Osteocyte (in vitro differentiated cells): ENCODE results near the gene PTTG2. TPM values are rescaled to one million over a fixed set of nuclear protein-coding genes. Genes with fewer than 3 reads are reported as not detected.
"Not testable (repeated sequence)": the region's sequence is repeated elsewhere in the genome, so short reads cannot be mapped to it uniquely, and the experiment has no call there.

Experiments
- DNase-seq: peaks from one replicate; pipeline ENCODE4 v3.0.0; 2021; ENCODE audit warnings: mixed read lengths; ENCODE audit not compliant: unreplicated experiment; ENCODE audit errors: extremely low spot score
- H3K27ac Mint-ChIP-seq: one replicate; pipeline ENCODE4 v1.8.0; 2021; ENCODE audit warnings: mild to moderate bottlenecking, mixed read lengths; ENCODE audit not compliant: unreplicated experiment
- H3K27me3 Mint-ChIP-seq: one replicate; pipeline ENCODE4 v1.8.0; 2021; ENCODE audit warnings: mixed read lengths; ENCODE audit not compliant: unreplicated experiment
- H3K36me3 Mint-ChIP-seq: one replicate; pipeline ENCODE4 v1.8.0; 2021; ENCODE audit warnings: mixed read lengths; ENCODE audit not compliant: unreplicated experiment
- H3K4me1 Mint-ChIP-seq: one replicate; pipeline ENCODE4 v1.8.0; 2021; ENCODE audit warnings: mixed read lengths; ENCODE audit not compliant: unreplicated experiment
- H3K4me3 Mint-ChIP-seq: one replicate; pipeline ENCODE4 v1.8.0; 2021; ENCODE audit warnings: mild to moderate bottlenecking, moderate library complexity, mixed read lengths; ENCODE audit not compliant: unreplicated experiment
- H3K9me3 Mint-ChIP-seq: one replicate; pipeline ENCODE4 v1.8.0; 2021; ENCODE audit warnings: mixed read lengths; ENCODE audit not compliant: unreplicated experiment
- total RNA-seq: library from RNA; stranded (reverse); gene quantifications from 2 replicates; pipeline ENCODE4 v1.2.1, GENCODE V29; 2021
- TF ChIP-seq, protein P1 (sequence below): fragments of 200-600 bp; sonication (generic); IDR thresholded peaks from 2 replicates; pipeline ENCODE4 v1.5.0; 2021; ENCODE audit warnings: antibody characterized with exemption, mild to moderate bottlenecking, moderate library complexity

PTTG2 gene
- total RNA-seq, 1 donor from 2014 or later = not detected

DNA sequence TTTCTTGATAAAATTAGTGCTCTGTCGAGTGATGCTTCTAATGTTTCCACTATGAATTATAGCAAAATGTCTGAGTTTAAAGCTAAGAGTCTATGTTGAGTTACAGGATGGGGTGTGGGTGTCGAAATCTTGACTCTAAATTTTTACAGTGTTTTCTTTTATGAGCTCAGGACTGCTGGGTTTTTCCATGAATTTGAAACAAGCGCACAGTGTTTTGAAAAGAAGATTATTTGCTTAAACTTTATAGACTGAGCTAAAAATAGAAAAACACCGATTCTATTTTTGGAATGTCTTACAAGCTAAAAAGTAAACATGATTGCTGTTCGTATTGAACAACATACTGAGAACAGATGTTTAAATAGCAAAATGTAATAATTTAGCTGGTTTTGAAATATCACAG lies 7.5 kb downstream of the PTTG2 start:
- TF ChIP-seq, protein P1, sequence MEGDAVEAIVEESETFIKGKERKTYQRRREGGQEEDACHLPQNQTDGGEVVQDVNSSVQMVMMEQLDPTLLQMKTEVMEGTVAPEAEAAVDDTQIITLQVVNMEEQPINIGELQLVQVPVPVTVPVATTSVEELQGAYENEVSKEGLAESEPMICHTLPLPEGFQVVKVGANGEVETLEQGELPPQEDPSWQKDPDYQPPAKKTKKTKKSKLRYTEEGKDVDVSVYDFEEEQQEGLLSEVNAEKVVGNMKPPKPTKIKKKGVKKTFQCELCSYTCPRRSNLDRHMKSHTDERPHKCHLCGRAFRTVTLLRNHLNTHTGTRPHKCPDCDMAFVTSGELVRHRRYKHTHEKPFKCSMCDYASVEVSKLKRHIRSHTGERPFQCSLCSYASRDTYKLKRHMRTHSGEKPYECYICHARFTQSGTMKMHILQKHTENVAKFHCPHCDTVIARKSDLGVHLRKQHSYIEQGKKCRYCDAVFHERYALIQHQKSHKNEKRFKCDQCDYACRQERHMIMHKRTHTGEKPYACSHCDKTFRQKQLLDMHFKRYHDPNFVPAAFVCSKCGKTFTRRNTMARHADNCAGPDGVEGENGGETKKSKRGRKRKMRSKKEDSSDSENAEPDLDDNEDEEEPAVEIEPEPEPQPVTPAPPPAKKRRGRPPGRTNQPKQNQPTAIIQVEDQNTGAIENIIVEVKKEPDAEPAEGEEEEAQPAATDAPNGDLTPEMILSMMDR = no peak
- H3K36me3 Mint-ChIP-seq = no peaks in the 10 kb centered on the region
- H3K27ac Mint-ChIP-seq = peak overlapping the region; percentile 78
- no peaks in the 10 kb centered on the region for H3K27me3 Mint-ChIP-seq
- H3K4me3 Mint-ChIP-seq = peak overlapping the region; percentile 24
- H3K4me1 Mint-ChIP-seq = peaks cover 13% of the 10 kb centered on the region
- no peak for DNase-seq
- H3K9me3 Mint-ChIP-seq = peaks cover 4% of the 10 kb centered on the region

DNA sequence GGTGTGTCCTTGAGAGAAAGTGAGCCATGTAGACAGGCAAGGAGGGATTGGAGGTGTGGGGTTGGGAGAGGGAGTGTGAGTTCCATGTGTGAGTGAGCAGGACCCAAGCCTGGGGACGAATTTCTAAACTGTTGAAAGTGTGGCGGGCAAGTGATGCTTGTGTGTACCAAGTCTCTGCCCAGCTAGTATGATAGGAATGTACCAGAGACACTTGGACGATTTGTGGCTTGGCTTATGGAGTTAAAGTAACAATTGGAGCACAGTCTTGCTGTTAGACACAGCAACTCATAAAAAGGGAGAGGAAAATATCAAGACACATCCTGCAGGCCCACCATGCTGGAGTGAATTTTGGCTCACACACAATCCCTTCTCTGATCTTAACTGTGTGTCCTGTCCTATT lies 8.5 kb downstream of the PTTG2 start:
- DNase-seq = no peak
- no peak overlapping the region for H3K4me3 Mint-ChIP-seq
- H3K36me3 Mint-ChIP-seq = no peaks in the 10 kb centered on the region
- H3K4me1 Mint-ChIP-seq = peaks cover 13% of the 10 kb centered on the region
- no peak overlapping the region for H3K27ac Mint-ChIP-seq
- TF ChIP-seq, protein P1 = no peak
- H3K9me3 Mint-ChIP-seq = peaks cover 4% of the 10 kb centered on the region
- no peaks in the 10 kb centered on the region for H3K27me3 Mint-ChIP-seq

DNA sequence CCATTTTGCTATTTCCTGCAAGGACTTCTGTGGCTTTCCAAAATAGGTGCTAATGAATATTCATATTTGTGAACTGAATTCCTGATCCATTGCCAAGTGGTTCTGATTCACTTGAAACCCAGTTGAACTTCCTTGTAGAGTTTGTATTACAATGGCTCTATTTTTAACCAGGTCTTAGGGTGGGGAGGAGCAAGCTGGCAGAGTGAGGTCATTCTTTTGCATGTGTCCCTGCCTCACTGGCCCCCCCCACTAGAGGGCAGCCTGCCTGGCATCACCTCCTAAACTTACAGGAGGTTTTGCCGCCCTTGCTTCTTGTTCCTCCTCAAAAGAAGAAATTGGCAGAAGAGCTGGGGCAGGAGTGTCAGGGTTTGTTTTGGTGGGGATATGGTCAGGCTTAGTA lies 10.5 kb downstream of the PTTG2 start:
- Mint-ChIP-seq H3K4me3 (no peak overlapping the region), H3K27ac (no peak overlapping the region), H3K27me3 (no peaks in the 10 kb centered on the region), H3K4me1 (peaks cover 13% of the 10 kb centered on the region), H3K9me3 (peaks cover 4% of the 10 kb centered on the region), H3K36me3 (no peaks in the 10 kb centered on the region)
- DNase-seq = no peak
- TF ChIP-seq, protein P1 = peak; percentile 44

DNA sequence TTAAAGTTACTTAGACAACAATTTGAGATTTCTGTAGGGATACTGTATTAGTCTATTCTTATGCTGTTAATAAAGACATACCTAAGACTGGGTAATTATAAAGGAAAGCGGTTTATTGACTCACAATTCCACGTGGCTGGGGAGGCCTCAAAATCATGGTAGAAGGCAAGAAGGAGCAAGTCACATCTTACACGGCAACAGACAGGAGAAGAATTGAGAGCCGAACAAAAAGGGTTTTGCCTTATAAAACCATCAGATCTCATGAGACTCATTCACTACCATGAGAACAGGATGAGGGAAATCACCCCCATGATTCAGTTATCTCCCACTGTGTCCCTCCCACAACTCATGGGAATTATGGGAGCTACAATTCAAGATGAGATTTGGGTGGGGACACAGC lies 11.0 kb downstream of the PTTG2 start:
- DNase-seq = no peak
- H3K36me3 Mint-ChIP-seq = no peaks in the 10 kb centered on the region
- no peak overlapping the region for H3K4me3 Mint-ChIP-seq
- H3K27ac Mint-ChIP-seq = no peak overlapping the region
- peaks cover 13% of the 10 kb centered on the region for H3K4me1 Mint-ChIP-seq
- peaks cover 4% of the 10 kb centered on the region for H3K9me3 Mint-ChIP-seq
- H3K27me3 Mint-ChIP-seq = no peaks in the 10 kb centered on the region
- TF ChIP-seq, protein P1 = no peak

DNA sequence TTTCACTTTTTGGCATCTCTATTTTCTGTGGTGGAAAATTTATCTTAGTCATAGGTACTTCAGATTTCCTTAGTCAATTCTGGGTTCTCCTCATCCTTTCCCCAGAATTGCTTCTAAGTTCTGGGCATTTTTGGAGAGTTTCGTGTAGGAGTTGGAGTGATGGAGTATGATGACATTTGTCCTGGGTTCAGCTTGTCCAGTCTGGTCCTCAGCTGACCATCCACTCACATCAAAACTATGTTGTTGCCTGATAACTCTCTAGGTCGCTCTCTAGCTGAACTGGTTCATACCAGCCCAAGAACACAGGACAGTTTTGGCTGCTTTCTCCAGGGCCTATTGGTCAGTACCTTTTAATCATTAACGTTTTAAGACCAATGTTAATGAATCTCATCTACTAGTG lies 13.2 kb downstream of the PTTG2 start:
- Mint-ChIP-seq H3K36me3 (no peaks in the 10 kb centered on the region), H3K27me3 (no peaks in the 10 kb centered on the region), H3K4me1 (peaks cover 10% of the 10 kb centered on the region), H3K9me3 (peaks cover 4% of the 10 kb centered on the region), H3K4me3 (no peak overlapping the region), H3K27ac (no peak overlapping the region)
- DNase-seq = no peak
- TF ChIP-seq, protein P1 = no peak

DNA sequence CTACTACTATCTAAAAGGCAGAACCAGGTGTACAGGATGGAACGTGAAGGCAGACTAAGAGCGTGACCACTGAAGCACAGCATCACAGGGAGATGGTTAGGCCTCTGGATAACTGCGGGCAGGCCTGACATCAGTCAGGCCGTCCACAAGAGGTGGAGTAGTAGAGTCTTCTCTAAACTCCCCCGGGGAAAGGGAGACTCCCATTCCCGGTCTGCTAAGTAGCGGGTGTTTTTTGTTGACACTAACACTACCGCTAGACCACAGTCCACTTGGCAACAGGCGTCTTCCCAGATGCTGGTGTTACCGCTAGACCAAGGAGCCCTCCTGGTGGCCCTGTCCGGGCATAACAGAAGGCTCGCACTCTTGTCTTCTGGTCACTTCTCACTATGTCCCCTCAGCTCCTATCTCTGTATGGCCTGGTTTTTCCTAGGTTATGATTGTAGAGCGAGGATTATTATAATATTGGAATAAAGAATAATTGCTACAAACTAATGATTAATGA lies 15.2 kb downstream of the PTTG2 start:
- H3K36me3 Mint-ChIP-seq, H3K9me3 Mint-ChIP-seq, H3K4me3 Mint-ChIP-seq, H3K27me3 Mint-ChIP-seq, DNase-seq: not testable (repeated sequence)
- H3K4me1 Mint-ChIP-seq = peaks cover 17% of the 10 kb centered on the region
- peak overlapping the region; percentile 29 for H3K27ac Mint-ChIP-seq
